Measurements from ENCODE around the gene CEMIP.

CEMIP gene

DNA sequence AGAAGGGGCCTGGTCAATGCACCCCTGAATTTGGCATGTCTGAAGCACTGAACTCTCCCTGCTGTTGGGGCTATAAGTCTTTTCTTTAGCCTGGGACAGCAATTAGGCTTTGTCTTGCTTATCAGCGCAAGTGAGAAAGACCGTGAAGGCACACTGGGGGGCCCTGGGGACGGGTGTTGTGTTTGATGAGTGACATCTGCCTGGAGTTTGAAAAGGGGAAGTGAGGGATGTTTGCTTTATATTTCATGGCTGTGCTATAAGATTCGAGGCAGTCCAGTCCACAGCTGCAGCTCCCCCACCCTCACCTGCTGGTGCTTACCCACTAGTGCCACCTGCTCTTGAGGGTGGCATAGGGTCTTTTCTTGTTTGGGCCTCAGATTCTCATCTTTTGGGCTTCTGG lies 44.8 kb downstream of the CEMIP start:
- DNase-seq = peak in 2 of 3 experiments; percentile 42 to 68

GRCh38 chr15:80825361-80826030 lies 46.3 kb downstream of the CEMIP start:
- peak in 2 of 3 experiments; percentile 77 to 89 for DNase-seq

DNA sequence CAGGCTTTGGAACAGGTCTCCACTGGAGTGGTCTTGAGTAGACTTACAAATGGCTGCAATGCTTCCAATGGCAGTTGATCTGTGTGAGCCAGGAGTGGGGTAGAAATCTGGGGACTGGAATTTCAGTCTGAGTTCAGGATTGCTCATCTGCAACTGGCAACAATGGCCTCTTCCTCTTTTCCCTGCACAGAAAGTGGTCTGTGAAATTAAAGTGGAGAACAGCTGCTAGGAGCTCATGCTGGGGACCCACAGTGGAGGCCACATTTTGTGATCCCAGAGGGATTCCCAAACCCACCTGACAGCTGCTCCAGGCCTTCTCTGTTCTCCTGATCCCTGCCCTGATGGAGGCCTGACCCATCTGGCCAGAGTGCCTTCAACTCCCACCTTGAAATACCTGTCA lies 49.6 kb downstream of the CEMIP start:
- no peak for DNase-seq

DNA sequence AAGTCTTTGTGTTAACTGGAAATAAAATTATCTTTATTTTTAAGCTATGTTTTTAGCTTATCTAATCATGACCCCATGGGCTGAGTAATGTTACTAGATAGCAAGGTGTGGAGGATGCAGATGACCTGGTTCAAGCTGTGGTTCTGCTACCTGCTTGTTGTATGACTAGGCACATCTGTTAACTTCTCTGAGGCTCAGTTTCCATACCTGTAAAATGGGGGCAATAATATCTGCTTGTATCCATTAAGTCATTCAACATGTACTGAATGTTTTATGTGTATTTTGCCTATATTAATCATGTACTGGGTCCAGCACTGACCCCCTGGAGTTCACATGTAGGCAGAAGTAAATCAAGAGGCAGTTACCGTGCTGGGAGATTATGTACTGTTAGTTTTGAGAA lies 51.5 kb downstream of the CEMIP start:
- DNase-seq = no peak

DNA sequence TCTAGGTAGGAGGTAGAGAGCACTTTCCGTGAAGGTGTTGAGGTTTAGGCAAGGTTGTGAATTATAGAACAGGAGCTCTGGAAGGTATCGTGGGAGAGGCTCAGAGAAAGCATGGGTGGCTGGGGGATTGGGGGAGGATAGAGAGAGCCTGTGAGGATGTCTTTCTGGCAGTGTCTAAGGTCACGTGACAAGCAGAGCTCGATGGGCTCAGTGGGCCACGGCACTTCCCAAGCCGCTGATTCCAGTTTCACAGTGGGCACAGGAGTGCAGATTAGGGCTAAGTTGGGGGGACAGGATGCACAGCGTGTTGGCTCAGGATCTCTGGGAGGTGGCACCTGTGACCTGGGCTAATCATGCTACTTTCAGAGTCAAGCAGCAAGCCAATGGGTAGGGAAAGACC lies 52.0 kb downstream of the CEMIP start:
- no peak for DNase-seq

GRCh38 chr15:80831606-80832224 lies 52.5 kb downstream of the CEMIP start:
- DNase-seq = no peak

- DNase-seq = peak in 2 of 3 experiments; percentile 15 to 43
Observed at GRCh38 chr15:80832686-80833085, 53.5 kb downstream of the CEMIP start.

DNA sequence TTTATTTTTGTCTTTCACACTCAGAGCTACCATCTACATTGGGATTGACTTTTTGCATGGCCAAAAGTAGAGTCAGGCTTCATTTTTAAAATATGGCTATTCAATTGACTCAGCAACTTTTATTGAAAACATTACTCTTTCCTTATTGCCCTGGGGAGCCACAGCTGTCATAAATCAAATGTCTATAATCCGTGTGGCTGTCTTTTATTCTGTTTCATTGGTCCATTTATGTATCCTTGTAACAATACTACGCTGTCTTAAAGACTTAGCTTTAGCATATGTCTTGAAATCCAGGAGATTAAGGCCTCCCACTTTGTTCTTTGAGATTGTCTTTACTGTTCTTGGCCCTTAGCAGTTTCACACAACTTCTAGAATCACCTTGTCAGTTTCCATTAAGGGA lies 55.2 kb downstream of the CEMIP start:
- no peak for DNase-seq

GRCh38 chr15:80834906-80835305 lies 55.7 kb downstream of the CEMIP start:
- DNase-seq = no peak

DNA sequence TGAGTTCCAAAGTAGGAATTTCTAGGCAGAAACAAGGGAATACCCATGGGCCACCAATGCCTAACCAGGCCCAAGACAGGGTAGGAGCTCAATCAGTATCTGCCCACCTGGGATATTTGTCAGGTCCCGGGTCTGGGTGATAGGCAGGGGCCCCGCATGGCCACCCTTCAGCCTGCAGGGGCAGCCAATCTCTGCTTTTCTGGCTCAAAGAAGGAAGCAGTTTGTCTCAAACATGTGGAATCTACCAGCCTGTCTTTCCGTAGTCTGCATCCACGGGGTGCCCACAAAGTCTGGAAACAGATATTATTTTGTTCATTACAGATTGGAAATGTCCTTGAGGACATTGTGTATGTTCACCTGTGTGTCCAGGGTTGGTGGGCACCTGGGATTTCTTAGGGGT lies 56.2 kb downstream of the CEMIP start:
- no peak for DNase-seq

DNA sequence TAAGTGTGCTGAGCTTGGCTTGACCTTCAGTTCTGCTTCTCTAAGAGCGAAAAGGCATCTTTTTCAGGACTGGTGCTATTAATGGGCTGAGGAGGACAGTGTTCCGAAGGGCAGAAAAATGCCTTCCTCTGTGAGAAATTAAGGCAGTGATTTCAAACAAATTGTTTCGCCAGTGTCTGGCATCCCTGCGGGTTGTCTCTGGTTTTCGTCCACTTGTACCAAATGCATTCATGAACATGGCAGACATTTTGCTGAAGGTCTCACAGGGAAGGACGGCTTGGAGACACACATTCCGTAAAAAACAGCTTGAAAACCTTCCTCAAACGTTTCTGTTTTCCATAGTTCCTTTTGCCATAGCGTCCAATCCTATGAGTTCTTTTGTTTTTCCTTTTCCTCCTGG lies 57.1 kb downstream of the CEMIP start:
- DNase-seq = no peak

DNA sequence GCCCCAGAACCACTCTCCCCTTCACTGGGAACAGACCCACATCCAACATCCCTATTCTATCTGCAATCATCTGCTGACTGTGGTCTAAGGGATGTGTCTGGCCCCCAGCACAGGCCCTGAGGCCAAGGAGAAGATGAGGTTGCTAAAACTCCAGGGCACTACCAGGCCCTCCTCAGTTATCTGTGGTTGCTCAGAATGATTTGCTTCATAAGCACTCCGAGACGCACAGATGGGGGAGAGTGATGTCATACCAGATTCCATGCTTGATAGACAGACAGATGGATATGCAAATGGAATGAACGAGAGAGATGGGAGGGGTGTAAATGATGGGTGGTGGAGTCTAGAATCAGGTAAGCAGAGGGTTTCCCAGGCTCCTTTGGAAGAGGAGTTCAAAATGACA lies 57.8 kb downstream of the CEMIP start:
- DNase-seq = no peak

DNA sequence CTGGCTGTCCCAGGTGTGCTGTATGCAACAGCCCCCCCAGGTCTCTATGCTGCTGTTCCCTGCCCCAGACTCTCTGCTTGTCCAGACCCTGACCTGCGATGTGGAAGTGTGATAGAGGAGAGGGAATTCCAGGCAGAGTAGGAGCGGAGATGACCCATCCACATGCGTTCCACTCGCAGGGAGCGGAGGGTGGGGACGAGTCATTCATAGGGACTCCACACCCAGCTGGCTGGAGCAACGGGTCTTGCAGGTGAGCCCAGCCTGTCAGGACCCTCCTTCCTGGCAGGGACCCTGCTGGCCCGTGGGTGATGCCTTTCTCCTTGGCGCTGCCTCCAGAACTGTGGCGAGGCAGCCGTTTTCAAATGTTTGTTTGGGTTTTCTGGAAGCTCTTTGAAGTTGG lies 58.8 kb downstream of the CEMIP start:
- no peak for DNase-seq

DNA sequence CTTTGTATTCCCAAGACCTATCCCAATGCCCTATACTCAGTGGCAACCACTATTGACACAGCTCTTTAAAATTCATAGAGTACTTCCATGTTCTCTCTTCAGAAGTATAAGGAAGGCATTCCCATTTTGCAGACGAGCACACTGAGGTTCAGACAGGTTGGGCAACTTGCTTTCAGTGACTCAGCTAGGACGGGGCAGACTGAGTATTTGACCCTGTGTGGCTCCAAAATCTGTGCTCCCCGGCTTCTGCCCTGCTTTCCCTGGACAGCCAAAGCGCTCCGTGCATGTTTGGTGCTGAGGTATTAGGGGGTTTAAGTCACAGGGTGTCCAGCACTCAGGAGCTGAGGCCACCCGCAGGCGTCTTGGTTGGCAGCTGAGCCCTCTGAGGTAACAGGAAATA lies 59.5 kb downstream of the CEMIP start:
- DNase-seq = no peak

DNA sequence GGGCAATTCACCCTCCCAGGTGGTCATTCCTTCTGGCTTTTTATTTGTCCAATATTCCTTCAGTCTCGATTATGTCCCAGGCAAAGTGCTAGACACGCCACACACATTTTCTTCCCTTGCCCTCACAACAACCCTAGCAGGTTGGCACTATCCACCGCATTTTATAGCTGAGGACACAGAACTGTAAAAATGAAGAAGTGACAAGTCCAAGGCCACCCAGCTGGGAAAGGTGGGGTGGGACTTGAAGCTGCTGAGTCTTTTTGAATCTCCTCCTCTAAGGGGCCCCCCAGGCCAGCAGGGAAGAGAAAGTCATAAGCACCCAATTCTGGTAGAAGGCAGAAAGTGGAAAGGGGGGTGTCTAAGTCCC lies 60.6 kb downstream of the CEMIP start:
- no peak for DNase-seq

GRCh38 chr15:80840182-80841130 lies 61.3 kb downstream of the CEMIP start:
- DNase-seq = no peak

GRCh38 chr15:80841541-80841940 lies 62.4 kb downstream of the CEMIP start:
- no peak for DNase-seq

- no peak for DNase-seq
Observed at GRCh38 chr15:80844011-80844732, 65.0 kb downstream of the CEMIP start.

DNA sequence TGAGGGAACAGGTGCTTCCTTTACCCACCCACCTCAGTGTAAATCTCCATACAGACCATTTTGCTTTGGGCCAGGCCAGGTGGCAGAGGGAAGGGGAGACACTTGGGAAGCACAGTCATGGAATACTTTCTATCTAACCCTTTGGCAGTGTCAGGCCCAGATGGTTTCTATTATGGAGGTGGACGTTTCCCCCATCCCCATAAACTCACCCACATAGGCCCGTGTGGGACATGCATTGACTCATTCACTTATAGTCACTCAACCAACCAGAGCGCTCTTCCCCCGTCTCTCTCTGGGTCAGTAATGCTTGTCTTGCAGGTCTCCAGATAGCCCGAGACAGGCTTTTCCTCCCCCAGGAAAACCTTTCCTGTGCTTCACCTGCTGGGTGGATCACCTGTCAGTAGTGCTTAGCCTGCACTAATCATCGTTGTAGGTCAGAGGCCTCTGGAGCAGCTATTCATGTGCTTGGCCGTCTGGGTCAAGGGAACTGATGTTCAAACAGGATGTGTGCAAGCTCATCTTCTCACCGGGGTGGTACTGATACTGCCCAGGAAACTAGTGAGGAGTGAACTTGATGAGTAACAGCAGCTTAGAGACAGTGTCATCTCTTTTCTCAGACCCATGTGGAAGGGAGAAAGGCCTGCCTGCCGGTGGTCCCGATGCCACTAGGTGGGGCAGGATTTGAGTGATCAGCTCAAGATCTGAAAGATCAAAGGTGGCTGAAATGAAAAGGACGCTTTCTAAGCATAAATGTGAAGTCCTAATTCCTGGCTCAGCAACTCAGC lies 67.1 kb downstream of the CEMIP start:
- DNase-seq = no peak

DNA sequence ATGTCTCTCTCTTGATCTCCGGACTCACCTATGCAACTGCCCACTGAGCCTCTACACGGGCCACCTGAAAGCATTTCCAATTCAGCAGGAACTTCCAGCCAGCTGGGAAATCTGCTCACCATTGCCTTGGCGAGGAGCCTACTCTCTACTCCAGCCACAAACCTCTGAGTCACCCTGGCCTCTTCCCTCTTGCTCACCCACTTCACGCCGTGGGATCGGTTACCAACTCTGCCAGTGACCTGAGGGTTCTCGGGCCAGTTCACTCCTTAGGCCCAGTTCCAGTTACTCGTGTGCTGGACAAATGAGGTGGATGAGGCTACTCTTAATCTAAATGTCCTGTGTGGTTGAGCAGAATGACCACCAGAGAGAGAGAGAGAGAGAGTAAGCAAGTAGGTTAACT lies 70.1 kb downstream of the CEMIP start:
- DNase-seq = no peak

DNA sequence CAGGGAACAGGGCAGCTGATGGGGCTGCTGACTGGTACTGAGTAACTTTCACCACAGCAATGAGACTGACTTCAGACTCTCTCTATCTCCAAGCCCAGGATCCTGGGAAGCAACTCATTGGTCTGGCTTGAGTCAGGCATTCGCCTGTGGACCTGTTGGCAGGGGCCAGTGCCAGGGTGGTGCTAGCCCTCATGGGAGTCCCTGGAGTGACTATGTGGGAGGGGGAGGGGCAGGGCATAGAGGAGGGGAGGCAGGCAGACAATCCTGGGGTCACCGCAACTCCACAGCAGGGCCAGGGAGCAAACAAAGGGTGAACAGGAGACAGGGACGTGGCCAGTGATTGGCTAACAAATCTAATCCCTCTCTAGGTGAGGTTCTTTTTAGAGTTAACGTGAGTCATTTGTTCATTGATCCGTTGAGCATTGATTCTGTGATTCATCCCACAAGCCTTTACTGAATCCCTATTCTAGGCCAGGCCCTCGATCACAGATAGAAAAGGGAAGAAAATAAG lies 71.8 kb downstream of the CEMIP start:
- no peak for DNase-seq

DNA sequence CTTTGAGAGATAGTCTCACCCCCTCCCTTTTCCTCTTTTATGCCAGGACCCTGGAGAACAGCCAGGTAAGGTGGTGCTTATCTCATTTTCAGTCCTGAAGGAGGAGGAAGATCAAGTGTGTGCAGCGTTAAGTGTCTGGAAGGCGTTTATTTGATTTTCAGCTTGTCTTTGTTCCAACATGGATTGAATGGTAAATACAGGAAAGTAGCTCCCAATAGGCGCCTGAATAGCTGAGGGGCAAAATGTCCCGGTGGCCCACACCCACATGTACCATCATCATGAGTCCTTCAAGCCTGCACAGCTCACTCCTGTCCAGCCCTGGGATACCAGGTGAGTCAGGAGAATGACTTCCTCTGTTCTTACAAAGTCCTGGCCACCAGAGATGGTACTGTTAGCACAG lies 73.5 kb downstream of the CEMIP start:
- peak in 1 of 3 experiments; percentile 22 for DNase-seq

All from NCI-H1417 (cell line).